ENCODE data around the gene WNK4.

- no peak for TF ChIP-seq CTCF (IDR thresholded peaks at IDR 0.05; ENCODE audit: insufficient read depth, low read length)
- TF ChIP-seq POLR2AphosphoS5 (IDR thresholded peaks at IDR 0.05; ENCODE audit: low read depth) = no peak
- no peak for TF ChIP-seq SPI1 (IDR thresholded peaks at IDR 0.05; ENCODE audit: borderline replicate concordance, low read depth)
- no peak for TF ChIP-seq GABPA (IDR thresholded peaks at IDR 0.05; ENCODE audit: low read depth)
- no peak for TF ChIP-seq REST (IDR thresholded peaks at IDR 0.05; ENCODE audit: insufficient replicate concordance, low read depth)
Observed at GRCh38 chr17:42740699-42741098, 39.7 kb upstream of the WNK4 start.
